Smooth muscle cell (in vitro differentiated cells): ENCODE data around the gene CABP2. TPM values are rescaled to one million over a fixed set of nuclear protein-coding genes. Genes with fewer than 3 reads are reported as not detected.

Source experiments
- DNase-seq: peaks from one replicate; lab custom pipeline; 2025; ENCODE audit not compliant: unreplicated experiment; lab: John Stamatoyannopoulos, UW
- H2AFZ ChIP-seq: fragments of 200-600 bp; sonication (generic); 2 replicates; pipeline ENCODE4 v1.6.0; 2016; ENCODE audit warnings: antibody characterized with exemption, low read depth, mild to moderate bottlenecking
- H3F3A ChIP-seq: fragments of 200-600 bp; sonication (generic); 2 replicates; pipeline ENCODE4 v1.6.0; 2017; ENCODE audit warnings: antibody characterized with exemption, low read depth
- H3K27ac ChIP-seq: fragments of 200-600 bp; sonication (generic); 2 replicates; pipeline ENCODE4 v1.5.1; 2016; ENCODE audit warnings: low read depth, mild to moderate bottlenecking
- H3K27me3 ChIP-seq: fragments of 200-600 bp; sonication (generic); 2 replicates; pipeline ENCODE4 v1.6.1; 2016; ENCODE audit warnings: low read depth, mild to moderate bottlenecking
- H3K36me3 ChIP-seq: fragments of 200-600 bp; sonication (generic); 2 replicates; pipeline ENCODE4 v1.5.1; 2016; ENCODE audit warnings: low read depth
- H3K4me1 ChIP-seq: fragments of 200-600 bp; sonication (generic); 2 replicates; pipeline ENCODE4 v1.5.1; 2016; ENCODE audit warnings: low read depth
- H3K4me2 ChIP-seq: fragments of 200-600 bp; sonication (generic); 2 replicates; pipeline ENCODE4 v1.6.0; 2016; ENCODE audit warnings: mild to moderate bottlenecking
- H3K4me3 ChIP-seq: fragments of 200-600 bp; sonication (generic); 2 replicates; pipeline ENCODE4 v1.5.1; 2016; ENCODE audit warnings: mild to moderate bottlenecking
- H3K79me2 ChIP-seq: fragments of 200-600 bp; sonication (generic); 2 replicates; pipeline ENCODE4 v1.6.0; 2016; ENCODE audit warnings: low read depth, mild to moderate bottlenecking
- H3K9ac ChIP-seq: fragments of 200-600 bp; sonication (generic); 2 replicates; pipeline ENCODE4 v1.6.0; 2016; ENCODE audit warnings: low read depth
- H3K9me3 ChIP-seq: fragments of 200-600 bp; sonication (generic); replicated peaks from 2 replicates; pipeline ENCODE4 v1.5.1; 2016; ENCODE audit warnings: low read depth
- H4K20me1 ChIP-seq: fragments of 200-600 bp; sonication (generic); 2 replicates; pipeline ENCODE4 v1.6.0; 2016; ENCODE audit warnings: low read depth
- CTCF ChIP-seq: fragments of 200-600 bp; sonication (generic); IDR thresholded peaks from 2 replicates; pipeline ENCODE4 v1.5.1; 2017; ENCODE audit warnings: borderline replicate concordance, mild to moderate bottlenecking, antibody characterized with exemption; ENCODE audit not compliant: insufficient read depth, poor library complexity, severe bottlenecking
- WGBS: methylation state at CpG from one replicate; pipeline ENCODE4 v1.1.7; 2016; ENCODE audit warnings: low lambda C conversion rate; 5-methylcytosine and 5-hydroxymethylcytosine counted together
- polyA plus RNA-seq: library from polyadenylated mRNA; unstranded; fragments of >200 nt; fragmentation: Nextera tagmentation; extraction: Ambion mirVana; gene quantifications from 2 replicates; pipeline ENCODE4 v1.2.1, GENCODE V29; 2016
- total RNA-seq: library from RNA; depleted of rRNA; stranded (reverse); fragments of >200 nt; gene quantifications from 2 replicates; pipeline ENCODE4 v1.2.3, GENCODE V29; 2014

The CABP2 gene
- total and polyA plus RNA-seq, 2 experiments from 2014 or later, result not detected

GRCh38 chr11:67495234-67496005, 27.8 kb downstream of the CABP2 start:
- 96% methylated on average over 16 of the region's 16 CpGs for WGBS
- Histone ChIP-seq H3K79me2 (no peaks in the 10 kb centered on the region), H3K9me3 (no peaks in the 10 kb centered on the region), H3K9ac (no peak overlapping the region), H3K4me1 (no peaks in the 10 kb centered on the region), H3F3A (no peaks in the 10 kb centered on the region), H3K27ac (no peak overlapping the region), H3K36me3 (no peaks in the 10 kb centered on the region), H3K4me3 (no peak overlapping the region), H3K4me2 (no peak overlapping the region), H4K20me1 (no peaks in the 10 kb centered on the region), H3K27me3 (no peaks in the 10 kb centered on the region), H2AFZ (no peak overlapping the region)
- DNase-seq, result no peak
- no peak for TF ChIP-seq CTCF

GRCh38 chr11:67494371-67495233, 28.6 kb downstream of the CABP2 start:
- TF ChIP-seq CTCF, result no peak
- 97% methylated on average over 25 of the region's 59 CpGs for WGBS
- Histone ChIP-seq H3K9me3 (no peaks in the 10 kb centered on the region), H3K36me3 (no peaks in the 10 kb centered on the region), H3K4me2 (no peak overlapping the region), H3K27me3 (no peaks in the 10 kb centered on the region), H2AFZ (no peak overlapping the region), H3K27ac (no peak overlapping the region), H3K4me1 (no peaks in the 10 kb centered on the region), H3K9ac (no peak overlapping the region), H3K79me2 (no peaks in the 10 kb centered on the region), H3K4me3 (no peak overlapping the region), H3F3A (no peaks in the 10 kb centered on the region), H4K20me1 (no peaks in the 10 kb centered on the region)
- DNase-seq, result no peak

GRCh38 chr11:67493548-67494370, 29.5 kb downstream of the CABP2 start:
- Histone ChIP-seq H3F3A (no peaks in the 10 kb centered on the region), H3K4me3 (no peak overlapping the region), H3K9ac (no peak overlapping the region), H3K4me2 (no peak overlapping the region), H2AFZ (no peak overlapping the region), H3K79me2 (no peaks in the 10 kb centered on the region), H3K27me3 (no peaks in the 10 kb centered on the region), H3K36me3 (no peaks in the 10 kb centered on the region), H3K27ac (no peak overlapping the region), H3K4me1 (no peaks in the 10 kb centered on the region), H3K9me3 (no peaks in the 10 kb centered on the region), H4K20me1 (no peaks in the 10 kb centered on the region)
- WGBS, result 96% methylated on average over 44 of the region's 65 CpGs
- TF ChIP-seq CTCF, result no peak
- no peak for DNase-seq
